MM.1S (cell line): ENCODE data around the gene MFSD11.
"Not testable (repeated sequence)": the region's sequence is repeated elsewhere in the genome, so short reads cannot be mapped to it uniquely, and the experiment has no call there.

Experiments
- DNase-seq: peaks from one replicate; pipeline ENCODE4 v3.0.0-alpha.2; 2015
- H2AFZ ChIP-seq: fragments of 300-600 bp; sonication (generic); 2 replicates; pipeline ENCODE4 v1.6.0; 2016; ENCODE audit warnings: antibody characterized with exemption, low read length
- H3F3A ChIP-seq: fragments of 300-600 bp; sonication (generic); 2 replicates; pipeline ENCODE4 v1.6.1; 2016; ENCODE audit warnings: mild to moderate bottlenecking, antibody characterized with exemption, low read length, moderate library complexity, mixed read lengths; ENCODE audit not compliant: insufficient read depth
- H3K27ac ChIP-seq: fragments of 300-600 bp; sonication (generic); 2 replicates; pipeline ENCODE4 v1.5.1; 2016; ENCODE audit warnings: mild to moderate bottlenecking, low read length
- H3K27me3 ChIP-seq: fragments of 300-600 bp; sonication (generic); replicated peaks from 2 replicates; pipeline ENCODE4 v1.6.0; 2016; ENCODE audit warnings: low read length; ENCODE audit not compliant: insufficient read depth
- H3K36me3 ChIP-seq: fragments of 300-600 bp; sonication (generic); replicated peaks from 2 replicates; pipeline ENCODE4 v1.6.1; 2016; ENCODE audit warnings: mild to moderate bottlenecking, low read length, mixed read lengths; ENCODE audit not compliant: insufficient read depth
- H3K4me1 ChIP-seq: fragments of 300-600 bp; sonication (generic); 2 replicates; pipeline ENCODE4 v1.6.1; 2016; ENCODE audit warnings: low read length, mixed read lengths
- H3K4me2 ChIP-seq: fragments of 300-600 bp; sonication (generic); 2 replicates; pipeline ENCODE4 v1.6.0; 2016; ENCODE audit warnings: low read depth, low read length
- H3K4me3 ChIP-seq: fragments of 300-600 bp; sonication (generic); 2 replicates; pipeline ENCODE4 v1.5.1; 2016; ENCODE audit warnings: low read length, mixed read lengths
- H3K79me2 ChIP-seq: fragments of 300-600 bp; sonication (generic); 2 replicates; pipeline ENCODE4 v1.6.1; 2016; ENCODE audit warnings: mixed run types, low read length, mixed read lengths
- H3K9ac ChIP-seq: fragments of 300-600 bp; sonication (generic); 2 replicates; pipeline ENCODE4 v1.6.1; 2016; ENCODE audit warnings: low read length, mixed read lengths
- H3K9me2 ChIP-seq: fragments of 300-600 bp; sonication (generic); replicated peaks from 2 replicates; pipeline ENCODE4 v1.6.1; 2016; ENCODE audit warnings: mild to moderate bottlenecking, low read length, mixed read lengths; ENCODE audit not compliant: insufficient read depth
- H3K9me3 ChIP-seq: fragments of 300-600 bp; sonication (generic); replicated peaks from 2 replicates; pipeline ENCODE4 v1.6.1; 2016; ENCODE audit warnings: mild to moderate bottlenecking, low read length, mixed read lengths; ENCODE audit not compliant: insufficient read depth
- H4K20me1 ChIP-seq: fragments of 300-600 bp; sonication (generic); 2 replicates; pipeline ENCODE4 v1.6.1; 2016; ENCODE audit warnings: mild to moderate bottlenecking, low read length, moderate library complexity, mixed read lengths; ENCODE audit not compliant: insufficient read depth
- EZH2 ChIP-seq: fragments of 300-600 bp; sonication (generic); optimal IDR thresholded peaks from 2 replicates; pipeline ENCODE3; 2017; ENCODE audit warnings: low read depth, mild to moderate bottlenecking, antibody characterized with exemption, low read length, mixed read lengths
- EZH2phosphoT487 ChIP-seq: fragments of 300-600 bp; sonication (generic); IDR thresholded peaks from 2 replicates; pipeline ENCODE4 v1.6.1; 2018; ENCODE audit warnings: antibody characterized with exemption, low read length
- TF ChIP-seq, protein P1 (sequence below): fragments of 300-600 bp; sonication (generic); IDR thresholded peaks from 2 replicates; pipeline ENCODE4 v1.5.1; 2016; ENCODE audit warnings: antibody characterized with exemption, low read length, mixed read lengths

MFSD11 gene

DNA sequence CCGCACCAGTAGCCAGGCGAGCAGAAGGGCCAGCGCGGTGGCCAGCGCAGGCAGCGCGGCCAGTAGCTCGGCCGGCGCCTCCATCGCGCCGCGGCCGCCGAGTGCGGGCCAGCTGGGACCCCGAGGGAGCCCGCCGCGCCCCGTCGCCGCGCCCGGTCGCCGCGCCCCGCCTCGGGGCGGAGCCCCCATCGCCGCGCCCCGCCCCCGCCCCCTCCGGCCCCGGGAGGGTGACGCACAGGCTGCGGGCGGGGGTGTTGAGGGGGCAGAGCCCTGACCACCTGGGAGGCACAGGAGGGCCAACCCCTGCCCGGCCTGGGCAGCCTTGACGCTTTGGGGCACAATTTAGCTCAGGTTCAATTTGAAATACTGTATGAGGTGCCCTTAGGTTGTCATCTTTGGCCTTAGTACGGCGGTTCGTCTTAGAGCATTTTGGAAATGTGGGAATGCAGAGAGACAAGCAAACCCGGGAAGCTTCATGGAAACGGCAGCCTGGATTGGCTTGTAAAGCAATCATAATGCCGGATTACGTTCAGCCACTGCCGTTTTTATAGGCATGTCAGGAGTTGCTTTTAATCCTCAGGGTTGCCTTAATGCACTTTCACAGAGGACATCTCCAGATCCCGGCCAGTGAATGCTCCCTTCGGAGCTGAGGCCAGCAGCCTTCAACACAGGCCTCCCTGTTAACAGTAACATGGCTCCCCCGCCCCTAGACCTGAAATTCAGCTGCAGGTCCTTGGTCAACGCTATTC, 26.9 kb upstream of the MFSD11 start, which contains the start of gene MXRA7:
Gene MXRA7, minus strand, starts transcription at position 103 of the 749 bp plus-strand sequence. Its CDS starts 19 bp downstream, at position 84.
- peaks cover 17% of the 10 kb centered on the region for H3F3A ChIP-seq
- DNase-seq, result peak; percentile 35
- H3K9me2 ChIP-seq, result no peaks in the 10 kb centered on the region
- H4K20me1 ChIP-seq, result no peaks in the 10 kb centered on the region
- peaks cover 12% of the 10 kb centered on the region for H3K79me2 ChIP-seq
- no peaks in the 10 kb centered on the region for H3K9me3 ChIP-seq
- H3K4me1 ChIP-seq, result peaks cover 17% of the 10 kb centered on the region
- H3K4me2 ChIP-seq, result peak within 1 kb of the TSS; percentile 57
- no peaks in the 10 kb centered on the region for H3K36me3 ChIP-seq
- no peak within 1 kb of the TSS for H3K27ac ChIP-seq
- 0 out of 2 replicates have a peak, but pooled peaks cover 5% of the 10 kb centered on the region for H3K27me3 ChIP-seq
- H3K4me3 ChIP-seq, result peak within 1 kb of the TSS; percentile 34; the same call in 1 of the 2 replicates
- no peak within 1 kb of the TSS for H3K9ac ChIP-seq
- H2AFZ ChIP-seq, result no peak within 1 kb of the TSS
- TF ChIP-seq EZH2phosphoT487, result no peak
- no peak for TF ChIP-seq EZH2
- TF ChIP-seq, protein P1, sequence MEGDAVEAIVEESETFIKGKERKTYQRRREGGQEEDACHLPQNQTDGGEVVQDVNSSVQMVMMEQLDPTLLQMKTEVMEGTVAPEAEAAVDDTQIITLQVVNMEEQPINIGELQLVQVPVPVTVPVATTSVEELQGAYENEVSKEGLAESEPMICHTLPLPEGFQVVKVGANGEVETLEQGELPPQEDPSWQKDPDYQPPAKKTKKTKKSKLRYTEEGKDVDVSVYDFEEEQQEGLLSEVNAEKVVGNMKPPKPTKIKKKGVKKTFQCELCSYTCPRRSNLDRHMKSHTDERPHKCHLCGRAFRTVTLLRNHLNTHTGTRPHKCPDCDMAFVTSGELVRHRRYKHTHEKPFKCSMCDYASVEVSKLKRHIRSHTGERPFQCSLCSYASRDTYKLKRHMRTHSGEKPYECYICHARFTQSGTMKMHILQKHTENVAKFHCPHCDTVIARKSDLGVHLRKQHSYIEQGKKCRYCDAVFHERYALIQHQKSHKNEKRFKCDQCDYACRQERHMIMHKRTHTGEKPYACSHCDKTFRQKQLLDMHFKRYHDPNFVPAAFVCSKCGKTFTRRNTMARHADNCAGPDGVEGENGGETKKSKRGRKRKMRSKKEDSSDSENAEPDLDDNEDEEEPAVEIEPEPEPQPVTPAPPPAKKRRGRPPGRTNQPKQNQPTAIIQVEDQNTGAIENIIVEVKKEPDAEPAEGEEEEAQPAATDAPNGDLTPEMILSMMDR, result no peak

DNA sequence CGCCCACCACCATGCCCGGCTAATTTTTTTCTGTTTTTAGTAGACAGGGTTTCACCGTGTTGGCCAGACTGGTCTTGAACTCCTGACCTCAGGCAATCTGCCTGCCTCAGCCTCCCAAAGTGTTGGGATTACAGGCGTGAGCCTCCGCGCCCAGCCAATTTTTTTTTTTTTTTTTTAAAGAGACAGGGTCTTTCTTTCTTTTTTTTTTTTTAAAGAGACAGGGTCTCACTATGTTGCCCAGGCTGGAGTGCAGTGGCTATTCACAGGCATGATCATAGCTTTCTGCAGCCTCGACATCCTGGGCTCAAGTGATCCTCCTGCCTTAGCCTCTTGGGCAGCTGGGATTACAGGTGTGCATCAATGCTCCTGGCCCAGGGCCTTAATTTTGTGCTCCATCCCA, 25.6 kb upstream of the MFSD11 start:
- not testable (repeated sequence) for DNase-seq, H4K20me1 ChIP-seq, H2AFZ ChIP-seq, H3K4me2 ChIP-seq, H3K9me3 ChIP-seq, H3K36me3 ChIP-seq, H3K9me2 ChIP-seq, H3K4me3 ChIP-seq, H3K9ac ChIP-seq, H3K27me3 ChIP-seq, H3K27ac ChIP-seq
- Histone ChIP-seq H3K4me1 (peaks cover 23% of the 10 kb centered on the region), H3K79me2 (peaks cover 15% of the 10 kb centered on the region), H3F3A (peaks cover 29% of the 10 kb centered on the region)

DNA sequence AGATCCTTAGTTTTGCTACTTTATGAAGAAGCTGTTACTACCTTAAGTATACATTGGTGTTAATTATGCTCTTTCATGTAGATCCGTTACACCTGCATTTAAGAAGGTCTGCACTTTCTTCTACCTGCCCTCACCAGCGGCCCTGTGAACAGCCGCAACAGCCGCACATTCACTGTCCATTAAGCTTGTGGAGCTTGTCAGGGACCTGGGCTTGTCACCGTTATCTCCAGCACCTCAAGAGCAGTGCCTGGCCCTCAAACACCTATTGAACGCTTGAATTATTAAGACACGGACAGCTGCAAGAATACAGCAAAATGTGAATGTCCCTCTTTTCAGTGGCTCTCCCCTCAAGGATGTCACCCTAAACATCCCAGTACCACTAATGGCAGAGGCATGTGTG, 24.2 kb upstream of the MFSD11 start:
- 0 out of 2 replicates have a peak, but pooled peaks cover 5% of the 10 kb centered on the region for H3K27me3 ChIP-seq
- no peak overlapping the region for H3K27ac ChIP-seq
- DNase-seq, result no peak
- peaks cover 29% of the 10 kb centered on the region for H3F3A ChIP-seq
- no peak overlapping the region for H3K4me2 ChIP-seq
- H3K9me2 ChIP-seq, result no peaks in the 10 kb centered on the region
- no peak overlapping the region for H2AFZ ChIP-seq
- peaks cover 20% of the 10 kb centered on the region for H3K79me2 ChIP-seq
- no peaks in the 10 kb centered on the region for H3K9me3 ChIP-seq
- TF ChIP-seq EZH2phosphoT487, result no peak
- no peak for TF ChIP-seq EZH2
- TF ChIP-seq, protein P1, result no peak
- H3K9ac ChIP-seq, result no peak overlapping the region
- peaks cover 23% of the 10 kb centered on the region for H3K4me1 ChIP-seq
- H4K20me1 ChIP-seq, result no peaks in the 10 kb centered on the region
- peaks cover 3% of the 10 kb centered on the region; the same call in 1 of the 2 replicates for H3K36me3 ChIP-seq
- no peak overlapping the region for H3K4me3 ChIP-seq

DNA sequence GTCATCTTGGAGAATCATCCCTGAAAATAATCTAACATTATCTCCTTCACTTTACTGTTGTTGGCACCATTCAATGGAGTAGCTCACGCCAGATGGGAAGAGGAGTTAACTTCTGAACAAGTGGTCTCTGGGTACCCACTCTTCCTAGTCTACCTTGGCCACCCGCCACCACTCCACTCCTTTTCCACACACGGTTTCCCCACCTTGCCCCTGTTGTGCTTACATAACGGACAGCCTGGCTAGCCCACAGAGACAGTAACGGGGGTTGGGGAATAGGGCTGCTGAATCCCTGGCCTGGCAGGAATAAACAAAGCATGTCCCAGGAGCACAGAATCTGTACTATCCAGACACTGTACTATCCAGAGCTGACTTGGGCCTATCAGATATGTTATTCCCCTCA, 23.6 kb upstream of the MFSD11 start:
- no peaks in the 10 kb centered on the region for H3K9me2 ChIP-seq
- H3K9me3 ChIP-seq, result no peaks in the 10 kb centered on the region
- no peak overlapping the region for H3K9ac ChIP-seq
- H3F3A ChIP-seq, result peaks cover 29% of the 10 kb centered on the region
- no peaks in the 10 kb centered on the region for H4K20me1 ChIP-seq
- no peak for DNase-seq
- no peak overlapping the region for H3K4me2 ChIP-seq
- peaks cover 24% of the 10 kb centered on the region for H3K79me2 ChIP-seq
- H3K36me3 ChIP-seq, result peaks cover 3% of the 10 kb centered on the region; the same call in 1 of the 2 replicates
- H3K4me1 ChIP-seq, result peaks cover 23% of the 10 kb centered on the region
- no peak overlapping the region for H2AFZ ChIP-seq
- H3K4me3 ChIP-seq, result no peak overlapping the region
- TF ChIP-seq EZH2 (no peak), EZH2phosphoT487 (no peak)
- TF ChIP-seq, protein P1, result no peak
- H3K27ac ChIP-seq, result no peak overlapping the region
- 0 out of 2 replicates have a peak, but pooled peaks cover 5% of the 10 kb centered on the region for H3K27me3 ChIP-seq
